H1 (cell line): ENCODE measurements around the gene MPRIP. TPM values are rescaled to one million over a fixed set of nuclear protein-coding genes. Genes with fewer than 3 reads are reported as not detected.

Source experiments
- CREB1 ChIP-seq: IDR thresholded peaks from 2 replicates; pipeline ENCODE4 v1.6.1; 2012; ENCODE audit warnings: inconsistent platforms
- EGR1 ChIP-seq: IDR thresholded peaks from 2 replicates; pipeline ENCODE4 v1.6.1; 2011; ENCODE audit warnings: low read depth, low read length, borderline replicate concordance
- NANOG ChIP-seq: IDR thresholded peaks from 2 replicates; pipeline ENCODE4 v1.6.1; 2011; ENCODE audit warnings: low read length, low read depth, mild to moderate bottlenecking, inconsistent platforms; ENCODE audit not compliant: insufficient read depth, poor library complexity, severe bottlenecking
- PHF8 ChIP-seq: fragments of 200-600 bp; sonication (generic); conservative IDR thresholded peaks from 2 replicates; pipeline ENCODE4 v1.7.1; 2012; ENCODE audit warnings: low read depth, mild to moderate bottlenecking, inconsistent platforms, low read length, moderate library complexity
- POLR2A ChIP-seq, 2 experiments: IDR thresholded peaks; 1 replicate in 1 of 2; 2 replicates in 1 of 2; pipeline ENCODE4 v1.6.1; 2011; ENCODE audit warnings: low read depth in 2 of 2, low read length in 2 of 2, mild to moderate bottlenecking in 2 of 2; ENCODE audit errors: control extremely low read depth in 1 of 2
- RFX5 ChIP-seq: IDR thresholded peaks from 2 replicates; pipeline ENCODE4 v1.6.1; 2011; ENCODE audit warnings: low read depth, low read length, improper control_type of control experiment, borderline replicate concordance
- RXRA ChIP-seq: IDR thresholded peaks from 2 replicates; pipeline ENCODE4 v1.6.1; 2011; ENCODE audit warnings: low read depth, mild to moderate bottlenecking, low read length, moderate library complexity; ENCODE audit not compliant: insufficient read depth
- TBP ChIP-seq: IDR thresholded peaks from 2 replicates; pipeline ENCODE4 v1.6.1; 2011; ENCODE audit warnings: low read depth, low read length, improper control_type of control experiment
- polyA plus RNA-seq, 7 experiments: library from polyadenylated mRNA; depleted of rRNA in 3 of 7; stranded (reverse) in 5 of 7; unstranded in 2 of 7; fragments of >200 nt in 5 of 7; fragments of 200-250 nt in 2 of 7; gene quantifications; 1 replicate in 5 of 7; 2 replicates in 1 of 7; 4 replicates in 1 of 7; pipeline versions ENCODE4 v1.2.1 to v1.2.3, GENCODE V29; 2011 to 2013; ENCODE audit warnings: missing spikeins in 2 of 7, mixed read lengths in 2 of 7
- total RNA-seq: library from RNA; stranded (reverse); fragmentation: NEBNext Ultra II Directional; extraction: Animal tissue kit (Norgen Biotek cat#: 25700); gene quantifications from 2 replicates; pipeline ENCODE4 v1.2.1, GENCODE V29; 2021
- TF ChIP-seq, protein P1 (sequence below): fragments of 300-600 bp; sonication (generic); IDR thresholded peaks from 2 replicates; pipeline ENCODE4 v1.7.1; 2012; ENCODE audit warnings: low read length, moderate library complexity, mild to moderate bottlenecking, inconsistent platforms; ENCODE audit not compliant: insufficient replicate concordance
- TF ChIP-seq, protein P2 (sequence below), 3 experiments: IDR thresholded peaks; 1 replicate in 2 of 3; 2 replicates in 1 of 3; pipeline versions ENCODE4 v1.5.1 to v1.6.1; 2011; ENCODE audit warnings: low read length in 3 of 3, mild to moderate bottlenecking in 3 of 3, inconsistent platforms in 2 of 3, low read depth in 1 of 3, moderate library complexity in 1 of 3; ENCODE audit not compliant: insufficient read depth in 1 of 3; ENCODE audit errors: control extremely low read depth in 1 of 3

Gene MPRIP
- total and polyA plus RNA-seq, 2 of the 8 experiments (the other 6 are each of a cell fraction or from before 2014, with no cell fraction given): 48.6 to 146 TPM

DNA sequence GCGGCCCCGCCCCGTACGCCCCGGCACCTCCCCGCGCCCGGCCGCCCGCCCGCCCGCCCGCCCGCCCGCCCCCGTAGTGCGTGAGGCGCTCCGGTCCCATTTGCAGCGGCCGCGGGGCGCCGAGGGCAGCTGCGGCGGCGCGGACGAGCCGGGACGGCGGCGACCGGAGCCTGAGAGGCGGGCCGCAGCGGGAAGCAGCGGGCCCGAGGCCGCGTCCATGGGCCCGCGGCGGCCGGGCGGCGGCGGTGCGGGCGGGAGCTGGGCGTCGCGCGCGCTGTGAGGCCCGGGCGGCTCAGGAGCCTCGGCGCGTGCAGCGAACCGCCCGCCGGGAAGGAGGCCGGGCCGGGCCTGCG is at the start of gene MPRIP (continued):
- TF ChIP-seq, protein P1, sequence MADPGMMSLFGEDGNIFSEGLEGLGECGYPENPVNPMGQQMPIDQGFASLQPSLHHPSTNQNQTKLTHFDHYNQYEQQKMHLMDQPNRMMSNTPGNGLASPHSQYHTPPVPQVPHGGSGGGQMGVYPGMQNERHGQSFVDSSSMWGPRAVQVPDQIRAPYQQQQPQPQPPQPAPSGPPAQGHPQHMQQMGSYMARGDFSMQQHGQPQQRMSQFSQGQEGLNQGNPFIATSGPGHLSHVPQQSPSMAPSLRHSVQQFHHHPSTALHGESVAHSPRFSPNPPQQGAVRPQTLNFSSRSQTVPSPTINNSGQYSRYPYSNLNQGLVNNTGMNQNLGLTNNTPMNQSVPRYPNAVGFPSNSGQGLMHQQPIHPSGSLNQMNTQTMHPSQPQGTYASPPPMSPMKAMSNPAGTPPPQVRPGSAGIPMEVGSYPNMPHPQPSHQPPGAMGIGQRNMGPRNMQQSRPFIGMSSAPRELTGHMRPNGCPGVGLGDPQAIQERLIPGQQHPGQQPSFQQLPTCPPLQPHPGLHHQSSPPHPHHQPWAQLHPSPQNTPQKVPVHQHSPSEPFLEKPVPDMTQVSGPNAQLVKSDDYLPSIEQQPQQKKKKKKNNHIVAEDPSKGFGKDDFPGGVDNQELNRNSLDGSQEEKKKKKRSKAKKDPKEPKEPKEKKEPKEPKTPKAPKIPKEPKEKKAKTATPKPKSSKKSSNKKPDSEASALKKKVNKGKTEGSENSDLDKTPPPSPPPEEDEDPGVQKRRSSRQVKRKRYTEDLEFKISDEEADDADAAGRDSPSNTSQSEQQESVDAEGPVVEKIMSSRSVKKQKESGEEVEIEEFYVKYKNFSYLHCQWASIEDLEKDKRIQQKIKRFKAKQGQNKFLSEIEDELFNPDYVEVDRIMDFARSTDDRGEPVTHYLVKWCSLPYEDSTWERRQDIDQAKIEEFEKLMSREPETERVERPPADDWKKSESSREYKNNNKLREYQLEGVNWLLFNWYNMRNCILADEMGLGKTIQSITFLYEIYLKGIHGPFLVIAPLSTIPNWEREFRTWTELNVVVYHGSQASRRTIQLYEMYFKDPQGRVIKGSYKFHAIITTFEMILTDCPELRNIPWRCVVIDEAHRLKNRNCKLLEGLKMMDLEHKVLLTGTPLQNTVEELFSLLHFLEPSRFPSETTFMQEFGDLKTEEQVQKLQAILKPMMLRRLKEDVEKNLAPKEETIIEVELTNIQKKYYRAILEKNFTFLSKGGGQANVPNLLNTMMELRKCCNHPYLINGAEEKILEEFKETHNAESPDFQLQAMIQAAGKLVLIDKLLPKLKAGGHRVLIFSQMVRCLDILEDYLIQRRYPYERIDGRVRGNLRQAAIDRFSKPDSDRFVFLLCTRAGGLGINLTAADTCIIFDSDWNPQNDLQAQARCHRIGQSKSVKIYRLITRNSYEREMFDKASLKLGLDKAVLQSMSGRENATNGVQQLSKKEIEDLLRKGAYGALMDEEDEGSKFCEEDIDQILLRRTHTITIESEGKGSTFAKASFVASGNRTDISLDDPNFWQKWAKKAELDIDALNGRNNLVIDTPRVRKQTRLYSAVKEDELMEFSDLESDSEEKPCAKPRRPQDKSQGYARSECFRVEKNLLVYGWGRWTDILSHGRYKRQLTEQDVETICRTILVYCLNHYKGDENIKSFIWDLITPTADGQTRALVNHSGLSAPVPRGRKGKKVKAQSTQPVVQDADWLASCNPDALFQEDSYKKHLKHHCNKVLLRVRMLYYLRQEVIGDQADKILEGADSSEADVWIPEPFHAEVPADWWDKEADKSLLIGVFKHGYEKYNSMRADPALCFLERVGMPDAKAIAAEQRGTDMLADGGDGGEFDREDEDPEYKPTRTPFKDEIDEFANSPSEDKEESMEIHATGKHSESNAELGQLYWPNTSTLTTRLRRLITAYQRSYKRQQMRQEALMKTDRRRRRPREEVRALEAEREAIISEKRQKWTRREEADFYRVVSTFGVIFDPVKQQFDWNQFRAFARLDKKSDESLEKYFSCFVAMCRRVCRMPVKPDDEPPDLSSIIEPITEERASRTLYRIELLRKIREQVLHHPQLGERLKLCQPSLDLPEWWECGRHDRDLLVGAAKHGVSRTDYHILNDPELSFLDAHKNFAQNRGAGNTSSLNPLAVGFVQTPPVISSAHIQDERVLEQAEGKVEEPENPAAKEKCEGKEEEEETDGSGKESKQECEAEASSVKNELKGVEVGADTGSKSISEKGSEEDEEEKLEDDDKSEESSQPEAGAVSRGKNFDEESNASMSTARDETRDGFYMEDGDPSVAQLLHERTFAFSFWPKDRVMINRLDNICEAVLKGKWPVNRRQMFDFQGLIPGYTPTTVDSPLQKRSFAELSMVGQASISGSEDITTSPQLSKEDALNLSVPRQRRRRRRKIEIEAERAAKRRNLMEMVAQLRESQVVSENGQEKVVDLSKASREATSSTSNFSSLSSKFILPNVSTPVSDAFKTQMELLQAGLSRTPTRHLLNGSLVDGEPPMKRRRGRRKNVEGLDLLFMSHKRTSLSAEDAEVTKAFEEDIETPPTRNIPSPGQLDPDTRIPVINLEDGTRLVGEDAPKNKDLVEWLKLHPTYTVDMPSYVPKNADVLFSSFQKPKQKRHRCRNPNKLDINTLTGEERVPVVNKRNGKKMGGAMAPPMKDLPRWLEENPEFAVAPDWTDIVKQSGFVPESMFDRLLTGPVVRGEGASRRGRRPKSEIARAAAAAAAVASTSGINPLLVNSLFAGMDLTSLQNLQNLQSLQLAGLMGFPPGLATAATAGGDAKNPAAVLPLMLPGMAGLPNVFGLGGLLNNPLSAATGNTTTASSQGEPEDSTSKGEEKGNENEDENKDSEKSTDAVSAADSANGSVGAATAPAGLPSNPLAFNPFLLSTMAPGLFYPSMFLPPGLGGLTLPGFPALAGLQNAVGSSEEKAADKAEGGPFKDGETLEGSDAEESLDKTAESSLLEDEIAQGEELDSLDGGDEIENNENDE: no peak
- TF ChIP-seq TBP (no peak), CREB1 (no peak), NANOG (no peak), RFX5 (no peak), RXRA (no peak), EGR1 (no peak), PHF8 (no peak), POLR2A (IDR thresholded peaks at IDR 0.05; ENCODE audit: control extremely low read depth in 1 of 2, low read depth in 2 of 2, low read length in 2 of 2) (no peak)
- TF ChIP-seq, protein P2, sequence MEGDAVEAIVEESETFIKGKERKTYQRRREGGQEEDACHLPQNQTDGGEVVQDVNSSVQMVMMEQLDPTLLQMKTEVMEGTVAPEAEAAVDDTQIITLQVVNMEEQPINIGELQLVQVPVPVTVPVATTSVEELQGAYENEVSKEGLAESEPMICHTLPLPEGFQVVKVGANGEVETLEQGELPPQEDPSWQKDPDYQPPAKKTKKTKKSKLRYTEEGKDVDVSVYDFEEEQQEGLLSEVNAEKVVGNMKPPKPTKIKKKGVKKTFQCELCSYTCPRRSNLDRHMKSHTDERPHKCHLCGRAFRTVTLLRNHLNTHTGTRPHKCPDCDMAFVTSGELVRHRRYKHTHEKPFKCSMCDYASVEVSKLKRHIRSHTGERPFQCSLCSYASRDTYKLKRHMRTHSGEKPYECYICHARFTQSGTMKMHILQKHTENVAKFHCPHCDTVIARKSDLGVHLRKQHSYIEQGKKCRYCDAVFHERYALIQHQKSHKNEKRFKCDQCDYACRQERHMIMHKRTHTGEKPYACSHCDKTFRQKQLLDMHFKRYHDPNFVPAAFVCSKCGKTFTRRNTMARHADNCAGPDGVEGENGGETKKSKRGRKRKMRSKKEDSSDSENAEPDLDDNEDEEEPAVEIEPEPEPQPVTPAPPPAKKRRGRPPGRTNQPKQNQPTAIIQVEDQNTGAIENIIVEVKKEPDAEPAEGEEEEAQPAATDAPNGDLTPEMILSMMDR (IDR thresholded peaks at IDR 0.05; ENCODE audit: control extremely low read depth in 1 of 3, insufficient read depth in 1 of 3, low read depth in 1 of 3, low read length in 3 of 3): no peak
